ENCODE results near the gene TOX2. TPM values are rescaled to one million over a fixed set of nuclear protein-coding genes. Genes with fewer than 3 reads are reported as not detected.

Gene TOX2
- total RNA-seq, 1 experiment from 2014 or later, result 1.8 TPM

GRCh38 chr20:43870484-43870883, 44.2 kb upstream of the TOX2 start:
- BruUV-seq (replicated peaks), result no TSS peak
- Histone ChIP-seq H3K9ac (ENCODE audit: low read length) (no peak overlapping the region), H3K4me2 (ENCODE audit: low read length) (no peak overlapping the region), H3K79me2 (ENCODE audit: low read length) (no peaks in the 10 kb centered on the region), H3K4me1 (ENCODE audit: insufficient read depth, low read length) (no peaks in the 10 kb centered on the region), H3K36me3 (ENCODE audit: low read depth, low read length) (no peaks in the 10 kb centered on the region), H3K9me2 (replicated peaks; ENCODE audit: low read length) (no peaks in the 10 kb centered on the region), H4K20me1 (ENCODE audit: low read length) (no peaks in the 10 kb centered on the region), H3K27me3 (ENCODE audit: low read length) (no peaks in the 10 kb centered on the region), H3K4me3 (ENCODE audit: low read length) (no peak overlapping the region), H3K9me3 (ENCODE audit: low read length) (no peaks in the 10 kb centered on the region), H2AFZ (ENCODE audit: low read length) (no peak overlapping the region), H3F3A (ENCODE audit: low read length, unreplicated experiment) (no peaks in the 10 kb centered on the region), H3K27ac (ENCODE audit: low read length) (no peak overlapping the region)
- DNase-seq (peak; percentile 36), ATAC-seq (no peak)
- ChIA-PET CTCF (no interaction called here), POLR2A (ENCODE audit: unreplicated experiment) (no interaction called here)
- intact Hi-C loops (cut with micrococcal nuclease), result no loop called here
- TF ChIP-seq EZH2phosphoT487 (IDR thresholded peaks at IDR 0.05; ENCODE audit: borderline replicate concordance, low read length), result no peak
- no peak for TF ChIP-seq CTCF (conservative IDR thresholded peaks at IDR 0.05; ENCODE audit: low read depth, low read length)
- TF ChIP-seq EZH2 (IDR thresholded peaks at IDR 0.05; ENCODE audit: low read length, unreplicated experiment), result no peak

- H3F3A ChIP-seq (ENCODE audit: low read length, unreplicated experiment), result no peaks in the 10 kb centered on the region
- H4K20me1 ChIP-seq (ENCODE audit: low read length), result no peaks in the 10 kb centered on the region
- ATAC-seq, result no peak
- no peaks in the 10 kb centered on the region for H3K9me3 ChIP-seq (ENCODE audit: low read length)
- TF ChIP-seq EZH2phosphoT487 (IDR thresholded peaks at IDR 0.05; ENCODE audit: borderline replicate concordance, low read length) (no peak), CTCF (conservative IDR thresholded peaks at IDR 0.05; ENCODE audit: low read depth, low read length) (no peak), EZH2 (IDR thresholded peaks at IDR 0.05; ENCODE audit: low read length, unreplicated experiment) (no peak)
- ChIA-PET CTCF (no interaction called here), POLR2A (ENCODE audit: unreplicated experiment) (no interaction called here)
- no peak overlapping the region for H2AFZ ChIP-seq (ENCODE audit: low read length)
- no peak overlapping the region for H3K9ac ChIP-seq (ENCODE audit: low read length)
- no peak for DNase-seq
- H3K4me1 ChIP-seq (ENCODE audit: insufficient read depth, low read length), result peaks cover 9% of the 10 kb centered on the region
- no peaks in the 10 kb centered on the region for H3K79me2 ChIP-seq (ENCODE audit: low read length)
- H3K27me3 ChIP-seq (ENCODE audit: low read length), result no peaks in the 10 kb centered on the region
- no peaks in the 10 kb centered on the region for H3K9me2 ChIP-seq (replicated peaks; ENCODE audit: low read length)
- intact Hi-C loops (cut with micrococcal nuclease), result no loop called here
- H3K36me3 ChIP-seq (ENCODE audit: low read depth, low read length), result no peaks in the 10 kb centered on the region
- H3K4me2 ChIP-seq (ENCODE audit: low read length), result no peak overlapping the region
- no peak overlapping the region for H3K27ac ChIP-seq (ENCODE audit: low read length)
- BruUV-seq (replicated peaks), result no TSS peak
- H3K4me3 ChIP-seq (ENCODE audit: low read length), result no peak overlapping the region
Observed at GRCh38 chr20:43878776-43879175, 35.9 kb upstream of the TOX2 start.

GRCh38 chr20:43893930-43894329, 20.7 kb upstream of the TOX2 start:
- no peaks in the 10 kb centered on the region for H3K9me2 ChIP-seq (replicated peaks; ENCODE audit: low read length)
- H3K9me3 ChIP-seq (ENCODE audit: low read length), result 0 out of 2 replicates have a peak, but pooled peaks cover 5% of the 10 kb centered on the region
- DNase-seq (no peak), ATAC-seq (no peak; the same call in 1 of the 2 replicates)
- H3K9ac ChIP-seq (ENCODE audit: low read length), result no peak overlapping the region
- no peak overlapping the region for H2AFZ ChIP-seq (ENCODE audit: low read length)
- no peaks in the 10 kb centered on the region for H3F3A ChIP-seq (ENCODE audit: low read length, unreplicated experiment)
- BruUV-seq (replicated peaks), result no TSS peak
- no peak overlapping the region for H3K4me3 ChIP-seq (ENCODE audit: low read length)
- H4K20me1 ChIP-seq (ENCODE audit: low read length), result no peaks in the 10 kb centered on the region
- H3K27me3 ChIP-seq (ENCODE audit: low read length), result no peaks in the 10 kb centered on the region
- H3K27ac ChIP-seq (ENCODE audit: low read length), result no peak overlapping the region
- no peak for TF ChIP-seq EZH2phosphoT487 (IDR thresholded peaks at IDR 0.05; ENCODE audit: borderline replicate concordance, low read length)
- TF ChIP-seq CTCF (conservative IDR thresholded peaks at IDR 0.05; ENCODE audit: low read depth, low read length), result no peak
- no peak for TF ChIP-seq EZH2 (IDR thresholded peaks at IDR 0.05; ENCODE audit: low read length, unreplicated experiment)
- no peaks in the 10 kb centered on the region for H3K36me3 ChIP-seq (ENCODE audit: low read depth, low read length)
- peaks cover 3% of the 10 kb centered on the region; the same call in 1 of the 2 replicates for H3K4me1 ChIP-seq (ENCODE audit: insufficient read depth, low read length)
- no peak overlapping the region for H3K4me2 ChIP-seq (ENCODE audit: low read length)
- intact Hi-C loops (cut with micrococcal nuclease), result no loop called here
- ChIA-PET CTCF (interaction anchor here (0.6 kb wide), 1 partner anchor 54 kb away, joined by 6 read pairs; no protein-coding TSS in a partner anchor), POLR2A (ENCODE audit: unreplicated experiment) (no interaction called here)
- H3K79me2 ChIP-seq (ENCODE audit: low read length), result no peaks in the 10 kb centered on the region

Measured in PC-3 (cell line).